Measurements from ENCODE around the gene BOD1. TPM values are rescaled to one million over a fixed set of nuclear protein-coding genes. Genes with fewer than 3 reads are reported as not detected.

Gene BOD1
- total and polyA plus RNA-seq, 2 of the 8 experiments (the other 6 are each of a cell fraction or from before 2014, with no cell fraction given), result 107 to 149 TPM

- no peaks in the 10 kb centered on the region; the same call in 1 of the 2 replicates for H3K23me2 ChIP-seq (ENCODE audit: low read depth, low read length)
- no peak overlapping the region for H3K4me2 ChIP-seq (ENCODE audit: insufficient read depth in 1 of 2, low read depth in 2 of 2, low read length in 2 of 2)
- no peak overlapping the region for H3K4ac ChIP-seq (replicated peaks; ENCODE audit: insufficient read length, low read depth, low read length)
- H4K20me1 ChIP-seq (replicated peaks in 1 of 2; ENCODE audit: control insufficient read depth in 1 of 2, insufficient read depth in 2 of 2, low read length in 2 of 2), result no peaks in the 10 kb centered on the region
- no peak overlapping the region for H2AFZ ChIP-seq (ENCODE audit: low read length)
- no peaks in the 10 kb centered on the region for H3K79me1 ChIP-seq (ENCODE audit: low read depth, low read length)
- no peak overlapping the region for H2BK120ac ChIP-seq (replicated peaks; ENCODE audit: low read depth, low read length)
- no peaks in the 10 kb centered on the region for H3K79me2 ChIP-seq (ENCODE audit: control insufficient read depth in 1 of 2, insufficient read depth in 2 of 2, low read length in 2 of 2)
- H4K8ac ChIP-seq (ENCODE audit: extremely low read depth, insufficient read depth, low read length), result no peak overlapping the region
- no peak overlapping the region for H3K23ac ChIP-seq (ENCODE audit: insufficient read length)
- H3K4me3 ChIP-seq (ENCODE audit: extremely low read depth in 1 of 4, insufficient read depth in 2 of 4, low read depth in 3 of 4, low read length in 4 of 4), result no peak overlapping the region
- peak overlapping the region; percentile 78; the same call in 1 of the 2 replicates for H2BK12ac ChIP-seq (ENCODE audit: low read depth, low read length)
- no peak overlapping the region for H3K27ac ChIP-seq (ENCODE audit: low read depth, low read length)
- H3K14ac ChIP-seq (ENCODE audit: insufficient read length), result no peak overlapping the region
- FAIRE-seq (no peak), DNase-seq (ENCODE audit: low read depth in 1 of 2, low spot score in 2 of 2) (no peak)
- no peak overlapping the region for H3K9ac ChIP-seq (replicated peaks in 1 of 4; ENCODE audit: extremely low read depth in 1 of 4, low read depth in 3 of 4, low read length in 3 of 4)
- no peak overlapping the region for H2BK5ac ChIP-seq (ENCODE audit: low read depth, low read length)
- no peak overlapping the region for H4K5ac ChIP-seq (ENCODE audit: insufficient read length, low read depth, low read length)
- H3K36me3 ChIP-seq (ENCODE audit: control insufficient read depth in 2 of 4, insufficient read depth in 4 of 4, low read length in 3 of 4), result no peaks in the 10 kb centered on the region
- H3K9me3 ChIP-seq (ENCODE audit: insufficient read depth in 2 of 2, low read depth in 1 of 2, low read length in 1 of 2), result no peaks in the 10 kb centered on the region
- H2AK5ac ChIP-seq (ENCODE audit: low read depth, low read length), result no peak overlapping the region
- TF ChIP-seq YY1 (IDR thresholded peaks at IDR 0.05; ENCODE audit: low read depth, low read length), result no peak
- peak; percentile 46; the same call in 1 of the 2 replicates for TF ChIP-seq KDM1A (IDR thresholded peaks at IDR 0.05; ENCODE audit: borderline replicate concordance, low read length)
- peak overlapping the region; percentile 10 for H4K91ac ChIP-seq (replicated peaks; ENCODE audit: insufficient read length, low read length)
- H3K27me3 ChIP-seq (replicated peaks in 1 of 4; ENCODE audit: control insufficient read depth in 3 of 4, extremely low read depth in 1 of 4, insufficient read depth in 3 of 4, low read length in 3 of 4), result no peaks in the 10 kb centered on the region
- H3K56ac ChIP-seq (replicated peaks; ENCODE audit: insufficient read length, low read depth, low read length), result no peak overlapping the region
- H3K4me1 ChIP-seq (replicated peaks in 1 of 4; ENCODE audit: control insufficient read depth in 3 of 4, insufficient read depth in 4 of 4, low read length in 3 of 4), result peaks cover 0 to 5% (median 2%) of the 10 kb centered on the region in 4 experiments; a peak in 4 of 7 replicates
- POLR2A ChIA-PET (ENCODE audit: partially characterized antibody), result no interaction called here
- peak overlapping the region; percentile 22; the same call in 1 of the 2 replicates for H2BK15ac ChIP-seq (ENCODE audit: low read length)
- H2BK20ac ChIP-seq (ENCODE audit: low read length), result peak overlapping the region; percentile 40; the same call in 1 of the 2 replicates
- WGBS, 2 experiments (ENCODE audit: extremely low coverage in 1 of 2, insufficient coverage in 1 of 2, insufficient read length in 1 of 2, insufficient replicate concordance in 2 of 2, low coverage in 1 of 2, low lambda C conversion rate in 2 of 2, missing lambda C conversion rate in 1 of 2), result 94% methylated on average over 4 of the region's 4 CpGs; no CpG with 5 or more reads in 1 of the 2 experiments
- CTCF ChIA-PET (ENCODE audit: partially characterized antibody), result interaction anchor here (0.7 to 3.5 kb wide), 8 partner anchors 8 to 291 kb away, joined by 3 to 16 read pairs (median 4); no protein-coding TSS in a partner anchor
- H3K18ac ChIP-seq (ENCODE audit: extremely low read depth, low read length), result peak overlapping the region; percentile 60; the same call in 1 of the 2 replicates
Measured at GRCh38 chr5:173634465-173634983, 18.1 kb upstream of the BOD1 start.

Data from H1 (cell line).